Tibial artery (tissue), 4 donors: Measurements from ENCODE around the gene CST2.
"Not testable (repeated sequence)": the region's sequence is repeated elsewhere in the genome, so short reads cannot be mapped to it uniquely, and the experiment has no call there.

ENCODE experiments used
- DNase-seq, 2 donors: peaks; one replicate each; pipeline ENCODE4 v3.0.0-alpha.2; 2019
- H3K27ac ChIP-seq, 2 donors: fragments of 200-600 bp; sonication (generic) in 1 of 2; 1 replicate in 1 of 2; 2 replicates in 1 of 2; pipeline ENCODE4 v1.5.1; 2018 to 2019; ENCODE audit warnings: mild to moderate bottlenecking in 1 of 2
- H3K27me3 ChIP-seq, 2 donors: fragments of 200-600 bp; sonication (generic) in 1 of 2; one replicate each; pipeline versions ENCODE4 v1.5.1 to v1.6.0; 2016 to 2019
- H3K36me3 ChIP-seq, 3 donors: fragments of 200-600 bp; sonication (generic) in 2 of 3; one replicate each; pipeline ENCODE4 v1.5.1; 2016 to 2019; ENCODE audit warnings: mild to moderate bottlenecking in 2 of 3
- H3K4me1 ChIP-seq, 4 donors: fragments of 200-600 bp; sonication (generic) in 2 of 4; 1 replicate in 3 of 4; 2 replicates in 1 of 4; pipeline ENCODE4 v1.5.1; 2016 to 2019
- H3K4me3 ChIP-seq, 2 donors: fragments of 200-600 bp; sonication (generic) in 1 of 2; 1 replicate in 1 of 2; 2 replicates in 1 of 2; pipeline ENCODE4 v1.5.1; 2018 to 2019; ENCODE audit warnings: mild to moderate bottlenecking in 2 of 2
- H3K9me3 ChIP-seq, 3 donors: fragments of 200-600 bp; sonication (generic) in 1 of 3; one replicate each; pipeline ENCODE4 v1.5.1; 2016 to 2019
- intact Hi-C: fragments of 100-400 bp; cut with DNase I; formaldehyde crosslinking; loops from one replicate; pipeline ENCODE4 v1.15.0; 2023; ENCODE audit warnings: low total_unique reads
- TF ChIP-seq, protein P1 (sequence below), 2 experiments: fragments of 200-600 bp in 1 of 2; fragments of 450-650 bp in 1 of 2; IDR thresholded peaks; one replicate each; pipeline ENCODE4 v1.5.1; 2017 to 2019; ENCODE audit warnings: antibody characterized with exemption in 2 of 2, mild to moderate bottlenecking in 1 of 2, moderate library complexity in 1 of 2

CST2 gene

GRCh38 chr20:23856736-23857135, 30.2 kb upstream of the CST2 start:
- H3K4me1 ChIP-seq = no peaks in the 10 kb centered on the region
- DNase-seq = no peak
- no peaks in the 10 kb centered on the region for H3K9me3 ChIP-seq
- intact Hi-C loops = no loop called here
- H3K27me3 ChIP-seq = no peaks in the 10 kb centered on the region
- no peak overlapping the region for H3K4me3 ChIP-seq
- H3K27ac ChIP-seq = no peak overlapping the region
- TF ChIP-seq, protein P1, sequence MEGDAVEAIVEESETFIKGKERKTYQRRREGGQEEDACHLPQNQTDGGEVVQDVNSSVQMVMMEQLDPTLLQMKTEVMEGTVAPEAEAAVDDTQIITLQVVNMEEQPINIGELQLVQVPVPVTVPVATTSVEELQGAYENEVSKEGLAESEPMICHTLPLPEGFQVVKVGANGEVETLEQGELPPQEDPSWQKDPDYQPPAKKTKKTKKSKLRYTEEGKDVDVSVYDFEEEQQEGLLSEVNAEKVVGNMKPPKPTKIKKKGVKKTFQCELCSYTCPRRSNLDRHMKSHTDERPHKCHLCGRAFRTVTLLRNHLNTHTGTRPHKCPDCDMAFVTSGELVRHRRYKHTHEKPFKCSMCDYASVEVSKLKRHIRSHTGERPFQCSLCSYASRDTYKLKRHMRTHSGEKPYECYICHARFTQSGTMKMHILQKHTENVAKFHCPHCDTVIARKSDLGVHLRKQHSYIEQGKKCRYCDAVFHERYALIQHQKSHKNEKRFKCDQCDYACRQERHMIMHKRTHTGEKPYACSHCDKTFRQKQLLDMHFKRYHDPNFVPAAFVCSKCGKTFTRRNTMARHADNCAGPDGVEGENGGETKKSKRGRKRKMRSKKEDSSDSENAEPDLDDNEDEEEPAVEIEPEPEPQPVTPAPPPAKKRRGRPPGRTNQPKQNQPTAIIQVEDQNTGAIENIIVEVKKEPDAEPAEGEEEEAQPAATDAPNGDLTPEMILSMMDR (IDR thresholded peaks at IDR 0.05) = no peak
- no peaks in the 10 kb centered on the region for H3K36me3 ChIP-seq

- no peaks in the 10 kb centered on the region for H3K9me3 ChIP-seq
- H3K4me3 ChIP-seq = no peak overlapping the region
- H3K4me1 ChIP-seq = no peaks in the 10 kb centered on the region
- no peak for DNase-seq
- no peak overlapping the region for H3K27ac ChIP-seq
- TF ChIP-seq, protein P1 (IDR thresholded peaks at IDR 0.05) = no peak
- intact Hi-C loops = no loop called here
- H3K36me3 ChIP-seq = no peaks in the 10 kb centered on the region
- no peaks in the 10 kb centered on the region for H3K27me3 ChIP-seq
These were observed 29.7 kb upstream of the CST2 start for GRCh38 chr20:23856226-23856625.

GRCh38 chr20:23841693-23842092, 15.2 kb upstream of the CST2 start:
- Histone ChIP-seq H3K27me3 (no peaks in the 10 kb centered on the region), H3K36me3 (no peaks in the 10 kb centered on the region), H3K9me3 (no peaks in the 10 kb centered on the region), H3K4me1 (no peaks in the 10 kb centered on the region), H3K4me3 (no peak overlapping the region), H3K27ac (no peak overlapping the region)
- TF ChIP-seq, protein P1 (IDR thresholded peaks at IDR 0.05) = no peak
- DNase-seq = no peak
- intact Hi-C loops = no loop called here

DNA sequence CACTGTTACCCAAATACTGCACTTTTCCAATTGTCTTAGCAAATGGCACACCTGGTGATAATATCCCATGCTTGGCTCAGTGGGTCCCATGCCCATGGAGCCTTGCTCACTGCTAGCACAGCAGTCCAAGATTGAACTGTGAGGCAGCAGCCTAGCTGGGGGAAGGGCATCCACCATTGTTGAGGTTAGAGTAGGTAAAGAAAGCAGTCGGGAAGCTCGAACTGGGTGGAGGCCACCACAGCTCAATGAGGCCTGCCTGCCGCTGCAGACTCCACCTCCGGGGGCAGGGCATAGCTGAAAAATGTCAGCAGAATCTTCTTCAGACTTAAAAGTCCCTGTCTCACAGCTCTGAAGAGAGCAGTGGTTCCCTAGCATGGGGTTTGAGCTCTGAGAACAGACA, 9.2 kb upstream of the CST2 start:
- H3K27ac ChIP-seq = no peak overlapping the region
- no peak for DNase-seq
- TF ChIP-seq, protein P1 (IDR thresholded peaks at IDR 0.05) = no peak
- no peaks in the 10 kb centered on the region for H3K4me1 ChIP-seq
- no peak overlapping the region for H3K4me3 ChIP-seq
- no peaks in the 10 kb centered on the region for H3K9me3 ChIP-seq
- intact Hi-C loops = no loop called here
- H3K27me3 ChIP-seq = no peaks in the 10 kb centered on the region
- no peaks in the 10 kb centered on the region for H3K36me3 ChIP-seq

DNA sequence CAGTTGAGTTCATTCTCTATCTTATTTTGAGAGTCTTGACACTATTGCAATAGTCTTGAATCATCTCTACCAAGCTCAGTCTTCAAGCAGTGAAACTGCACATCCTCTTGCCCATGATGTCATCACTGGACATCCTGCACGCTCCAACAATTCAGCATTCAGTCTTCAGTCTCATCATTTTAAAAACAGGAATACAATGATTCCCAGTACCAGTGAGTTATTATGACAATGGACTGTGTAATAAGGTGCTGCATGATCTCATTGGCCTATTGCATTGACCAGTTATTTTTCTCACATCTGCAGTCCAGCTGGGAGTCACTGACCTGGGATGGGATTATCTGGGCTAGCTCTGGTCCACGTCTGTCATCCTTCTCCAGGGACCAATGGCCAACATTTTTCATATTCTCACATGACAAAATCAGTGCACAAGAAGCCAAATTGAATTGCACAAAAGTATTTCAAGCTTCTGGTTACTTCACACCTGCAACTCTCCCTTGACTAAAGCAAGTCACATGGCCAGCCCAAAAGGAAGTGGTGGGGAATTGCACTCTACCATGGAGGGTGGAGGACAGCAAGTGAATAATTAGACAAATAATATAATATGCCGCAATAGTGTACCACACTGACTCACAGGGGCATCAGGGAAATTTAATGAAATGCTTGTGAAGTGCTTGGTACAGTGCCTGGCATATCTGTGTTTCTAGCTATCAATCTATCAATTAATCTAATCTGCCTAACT, 6.4 kb upstream of the CST2 start:
- intact Hi-C loops = loop anchor here (2.0 kb wide), 1 partner anchor 22 kb away; no protein-coding TSS in a partner anchor
- H3K4me1 ChIP-seq = no peaks in the 10 kb centered on the region
- no peak overlapping the region for H3K4me3 ChIP-seq
- TF ChIP-seq, protein P1 (IDR thresholded peaks at IDR 0.05) = no peak
- no peaks in the 10 kb centered on the region for H3K27me3 ChIP-seq
- H3K27ac ChIP-seq = no peak overlapping the region
- H3K9me3 ChIP-seq = no peaks in the 10 kb centered on the region
- no peak for DNase-seq
- H3K36me3 ChIP-seq = no peaks in the 10 kb centered on the region

DNA sequence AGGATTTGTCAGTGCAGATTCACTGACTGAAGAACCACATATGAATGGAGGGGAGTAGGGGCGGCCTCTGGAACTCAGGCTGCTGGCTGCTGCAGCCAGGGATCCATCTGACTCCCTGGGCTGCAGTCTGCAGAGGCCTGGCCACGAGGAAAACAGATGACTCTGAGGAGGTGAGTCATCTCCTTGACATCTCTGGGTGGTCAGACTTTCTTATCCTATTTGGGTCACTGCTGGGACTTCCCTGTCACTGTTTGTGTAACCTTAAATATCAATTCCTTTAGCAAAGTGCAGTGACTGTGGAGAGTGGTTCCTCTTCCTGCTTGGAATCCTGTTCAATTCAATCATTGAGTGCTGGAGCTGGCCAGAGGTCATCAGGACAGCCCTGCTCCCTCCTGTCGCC, 5.4 kb upstream of the CST2 start:
- not testable (repeated sequence) for H3K36me3 ChIP-seq, H3K27me3 ChIP-seq, H3K9me3 ChIP-seq, H3K4me3 ChIP-seq, H3K27ac ChIP-seq, DNase-seq, H3K4me1 ChIP-seq
- intact Hi-C loops = loop anchor here (2.0 kb wide), 1 partner anchor 23 kb away; no protein-coding TSS in a partner anchor
